A673 (cell line): ENCODE data around the gene CREB3L2. TPM values are rescaled to one million over a fixed set of nuclear protein-coding genes. Genes with fewer than 3 reads are reported as not detected.

Experiments used
- BruUV-seq: library from RNA; stranded (reverse); fragments of 400-500 nt; replicated peaks from 2 replicates; lab custom pipeline; 2021; lab: Mats Ljungman, UMichigan
- CTCF ChIA-PET: fragments of 300-600 bp; sonication (Branson Sonifier 250); formaldehyde crosslinking; loops from one replicate; lab custom pipeline; 2022; ENCODE audit warnings: antibody characterized with exemption; lab: Charles Lee
- POLR2A ChIA-PET: fragments of 300-600 bp; sonication (Branson Sonifier 250); formaldehyde crosslinking; loops from one replicate; lab custom pipeline; 2022; ENCODE audit warnings: antibody characterized with exemption; ENCODE audit not compliant: low non-redundant PET; lab: Charles Lee
- DNase-seq: peaks from one replicate; pipeline ENCODE4 v3.0.0-alpha.2; 2015; ENCODE audit warnings: low spot score
- H3K27ac ChIP-seq: fragments of 200-600 bp; sonication (generic); 2 replicates; pipeline ENCODE4 v1.5.1; 2016; ENCODE audit warnings: mixed run types, low read depth, mild to moderate bottlenecking, mixed read lengths, antibody characterized with exemption, low read length; ENCODE audit not compliant: poor library complexity, severe bottlenecking
- H3K27me3 ChIP-seq: fragments of 200-600 bp; sonication (generic); replicated peaks from 2 replicates; pipeline ENCODE4 v1.6.1; 2017; ENCODE audit warnings: mixed run types, low read depth, mild to moderate bottlenecking, mixed read lengths, antibody characterized with exemption, low read length; ENCODE audit not compliant: insufficient read depth, poor library complexity
- H3K36me3 ChIP-seq: fragments of 200-600 bp; sonication (generic); 2 replicates; pipeline ENCODE4 v1.6.1; 2016; ENCODE audit warnings: mixed run types, mild to moderate bottlenecking, mixed read lengths, antibody characterized with exemption, low read length; ENCODE audit not compliant: insufficient read depth, poor library complexity, severe bottlenecking
- H3K4me1 ChIP-seq: fragments of 200-600 bp; sonication (generic); 2 replicates; pipeline ENCODE4 v1.6.1; 2017; ENCODE audit warnings: mixed run types, mild to moderate bottlenecking, mixed read lengths, antibody characterized with exemption, low read length; ENCODE audit not compliant: insufficient read depth, poor library complexity, severe bottlenecking
- H3K4me3 ChIP-seq: fragments of 200-600 bp; sonication (generic); 2 replicates; pipeline ENCODE4 v1.5.1; 2016; ENCODE audit warnings: low read depth, mixed run types, mild to moderate bottlenecking, mixed read lengths, low read length; ENCODE audit not compliant: poor library complexity, severe bottlenecking
- H3K9me3 ChIP-seq: fragments of 200-600 bp; sonication (generic); 2 replicates; pipeline ENCODE4 v1.6.1; 2016; ENCODE audit warnings: mixed run types, low read depth, mild to moderate bottlenecking, mixed read lengths, antibody characterized with exemption, low read length; ENCODE audit not compliant: poor library complexity, severe bottlenecking
- EZH2 ChIP-seq: fragments of 200-600 bp; sonication (generic); IDR thresholded peaks from 2 replicates; pipeline ENCODE4 v1.6.1; 2017; ENCODE audit warnings: borderline replicate concordance, low read depth, mild to moderate bottlenecking, mixed read lengths, antibody characterized with exemption, low read length; ENCODE audit not compliant: poor library complexity, severe bottlenecking
- intact Hi-C: fragments of 100-400 bp; cut with micrococcal nuclease; formaldehyde crosslinking; loops from one replicate; pipeline ENCODE4 v1.10.0; 2022; ENCODE audit not compliant: unreplicated experiment
- total RNA-seq: library from RNA; stranded (reverse); gene quantifications from 2 replicates; pipeline ENCODE4 v1.2.3, GENCODE V29; 2021
- TF ChIP-seq, protein P1 (sequence below): fragments of 300-800, 200-600 bp; sonication (generic); conservative IDR thresholded peaks from 2 replicates; pipeline ENCODE4 v1.5.1; 2017; ENCODE audit warnings: low read depth, mild to moderate bottlenecking, antibody characterized with exemption, low read length, moderate library complexity, mixed read lengths

Gene CREB3L2
- total RNA-seq, 1 experiment from 2014 or later: 17.0 TPM

DNA sequence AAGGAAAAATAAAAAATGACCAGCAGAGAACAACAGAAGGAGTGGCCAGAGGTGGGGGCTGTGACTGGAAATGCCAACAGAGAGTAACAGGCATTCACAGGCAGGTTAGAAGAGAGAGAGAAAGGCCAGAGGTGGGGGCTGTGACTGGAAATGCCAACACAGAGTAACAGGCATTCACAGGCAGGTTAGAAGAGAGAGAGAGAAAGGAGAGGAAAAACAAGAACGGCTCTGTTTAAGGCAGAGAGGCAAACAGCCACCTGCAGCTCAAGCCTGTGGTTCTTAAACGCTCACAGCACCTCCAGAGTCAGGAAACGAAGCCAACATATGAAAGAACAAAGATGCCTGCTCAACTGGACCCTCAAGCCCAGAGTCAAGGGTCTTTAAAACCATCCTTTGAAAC is 115.6 kb downstream of the CREB3L2 start:
- Histone ChIP-seq H3K9me3 (no peaks in the 10 kb centered on the region), H3K36me3 (peaks cover 6% of the 10 kb centered on the region), H3K27me3 (no peaks in the 10 kb centered on the region), H3K4me1 (no peaks in the 10 kb centered on the region), H3K4me3 (no peak overlapping the region), H3K27ac (no peak overlapping the region)
- DNase-seq: no peak
- ChIA-PET POLR2A (no interaction called here), CTCF (no interaction called here)
- no peak for TF ChIP-seq EZH2
- TF ChIP-seq, protein P1, sequence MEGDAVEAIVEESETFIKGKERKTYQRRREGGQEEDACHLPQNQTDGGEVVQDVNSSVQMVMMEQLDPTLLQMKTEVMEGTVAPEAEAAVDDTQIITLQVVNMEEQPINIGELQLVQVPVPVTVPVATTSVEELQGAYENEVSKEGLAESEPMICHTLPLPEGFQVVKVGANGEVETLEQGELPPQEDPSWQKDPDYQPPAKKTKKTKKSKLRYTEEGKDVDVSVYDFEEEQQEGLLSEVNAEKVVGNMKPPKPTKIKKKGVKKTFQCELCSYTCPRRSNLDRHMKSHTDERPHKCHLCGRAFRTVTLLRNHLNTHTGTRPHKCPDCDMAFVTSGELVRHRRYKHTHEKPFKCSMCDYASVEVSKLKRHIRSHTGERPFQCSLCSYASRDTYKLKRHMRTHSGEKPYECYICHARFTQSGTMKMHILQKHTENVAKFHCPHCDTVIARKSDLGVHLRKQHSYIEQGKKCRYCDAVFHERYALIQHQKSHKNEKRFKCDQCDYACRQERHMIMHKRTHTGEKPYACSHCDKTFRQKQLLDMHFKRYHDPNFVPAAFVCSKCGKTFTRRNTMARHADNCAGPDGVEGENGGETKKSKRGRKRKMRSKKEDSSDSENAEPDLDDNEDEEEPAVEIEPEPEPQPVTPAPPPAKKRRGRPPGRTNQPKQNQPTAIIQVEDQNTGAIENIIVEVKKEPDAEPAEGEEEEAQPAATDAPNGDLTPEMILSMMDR: no peak
- intact Hi-C loops: no loop called here
- BruUV-seq: no TSS peak

DNA sequence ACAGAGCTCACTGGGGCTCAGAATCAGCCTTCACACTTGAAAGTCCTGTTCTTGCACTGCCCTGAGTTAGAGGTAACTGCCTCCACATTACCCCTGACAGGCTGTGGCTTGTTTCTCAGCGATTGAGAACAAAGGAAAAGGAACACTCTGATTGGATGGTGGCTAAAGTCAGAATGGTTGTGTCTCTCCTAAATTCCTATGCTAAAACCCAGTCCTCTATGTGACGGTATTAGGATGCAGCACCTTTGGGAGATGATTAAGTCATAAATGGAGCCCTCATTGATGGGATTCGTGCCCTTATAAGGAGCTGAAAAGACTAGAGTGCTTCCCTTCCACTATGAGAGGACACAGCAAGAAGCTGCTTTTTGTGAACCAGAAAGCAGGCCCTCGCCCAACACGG is 116.2 kb downstream of the CREB3L2 start:
- DNase-seq: no peak
- CTCF ChIA-PET: no interaction called here

DNA sequence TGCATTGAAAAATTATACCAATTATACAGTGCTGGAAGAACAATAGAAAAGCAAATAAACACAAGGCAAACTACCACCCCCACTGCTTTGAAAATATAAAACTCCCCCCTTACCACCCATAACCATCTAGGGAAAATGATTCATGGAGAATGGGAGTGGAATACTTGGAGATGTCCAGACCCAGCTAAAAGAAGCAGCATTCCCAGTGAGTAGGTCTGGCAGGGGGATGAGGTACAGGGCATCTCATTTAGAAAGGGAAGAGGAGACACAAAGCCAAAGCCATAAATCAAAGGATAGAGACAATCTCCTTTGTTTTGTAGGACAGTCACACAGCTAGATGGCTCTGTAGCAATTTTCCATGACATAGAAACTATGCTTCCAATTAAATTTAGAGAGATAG is 119.1 kb downstream of the CREB3L2 start:
- Histone ChIP-seq H3K9me3 (no peaks in the 10 kb centered on the region), H3K4me1 (no peaks in the 10 kb centered on the region), H3K4me3 (no peak overlapping the region), H3K27me3 (no peaks in the 10 kb centered on the region), H3K36me3 (peaks cover 6% of the 10 kb centered on the region), H3K27ac (no peak overlapping the region)
- intact Hi-C loops: no loop called here
- no peak for DNase-seq
- ChIA-PET CTCF (no interaction called here), POLR2A (no interaction called here)
- TF ChIP-seq EZH2: no peak
- TF ChIP-seq, protein P1: no peak
- no TSS peak for BruUV-seq

More for the DNA sequence above, 116.2 kb downstream of the CREB3L2 start:
- no peak for TF ChIP-seq EZH2
- TF ChIP-seq, protein P1: no peak
- Histone ChIP-seq H3K27ac (no peak overlapping the region), H3K4me3 (no peak overlapping the region), H3K9me3 (no peaks in the 10 kb centered on the region), H3K27me3 (no peaks in the 10 kb centered on the region), H3K4me1 (no peaks in the 10 kb centered on the region), H3K36me3 (peaks cover 6% of the 10 kb centered on the region)
- POLR2A ChIA-PET: no interaction called here
- intact Hi-C loops: no loop called here
- no TSS peak for BruUV-seq
